GM18858 (cell line): ENCODE data around the gene HFM1.

Source experiments
- ATAC-seq: cut with Tn5 transposase; IDR thresholded peaks from one replicate; pipeline ENCODE4 v1.9.1; 2021; ENCODE audit not compliant: unreplicated experiment

The HFM1 gene

GRCh38 chr1:91278754-91279153, 125.9 kb downstream of the HFM1 start:
- ATAC-seq = no peak

- no peak for ATAC-seq
These were observed 130.8 kb downstream of the HFM1 start for GRCh38 chr1:91273875-91274274.

GRCh38 chr1:91261655-91262054, 143.0 kb downstream of the HFM1 start:
- no peak for ATAC-seq

GRCh38 chr1:91245435-91245834, 159.2 kb downstream of the HFM1 start:
- ATAC-seq = no peak

GRCh38 chr1:91244737-91245136, 159.9 kb downstream of the HFM1 start:
- ATAC-seq = no peak

- no peak for ATAC-seq
These were observed 161.5 kb downstream of the HFM1 start for GRCh38 chr1:91243171-91243570.

- no peak for ATAC-seq
These were observed 170.5 kb downstream of the HFM1 start for GRCh38 chr1:91234181-91234580.

GRCh38 chr1:91226741-91227140, 177.9 kb downstream of the HFM1 start:
- ATAC-seq = no peak

GRCh38 chr1:91224878-91225277, 179.8 kb downstream of the HFM1 start:
- no peak for ATAC-seq

GRCh38 chr1:91221017-91221416, 183.6 kb downstream of the HFM1 start:
- ATAC-seq = no peak

GRCh38 chr1:91217911-91218310, 186.7 kb downstream of the HFM1 start:
- ATAC-seq = no peak
